ENCODE measurements around the gene GRIK1. TPM values are rescaled to one million over a fixed set of nuclear protein-coding genes. Genes with fewer than 3 reads are reported as not detected.

The GRIK1 gene
- total RNA-seq, 3 donors from 2014 or later: 0.38 to 0.41 TPM; not detected in 1

DNA sequence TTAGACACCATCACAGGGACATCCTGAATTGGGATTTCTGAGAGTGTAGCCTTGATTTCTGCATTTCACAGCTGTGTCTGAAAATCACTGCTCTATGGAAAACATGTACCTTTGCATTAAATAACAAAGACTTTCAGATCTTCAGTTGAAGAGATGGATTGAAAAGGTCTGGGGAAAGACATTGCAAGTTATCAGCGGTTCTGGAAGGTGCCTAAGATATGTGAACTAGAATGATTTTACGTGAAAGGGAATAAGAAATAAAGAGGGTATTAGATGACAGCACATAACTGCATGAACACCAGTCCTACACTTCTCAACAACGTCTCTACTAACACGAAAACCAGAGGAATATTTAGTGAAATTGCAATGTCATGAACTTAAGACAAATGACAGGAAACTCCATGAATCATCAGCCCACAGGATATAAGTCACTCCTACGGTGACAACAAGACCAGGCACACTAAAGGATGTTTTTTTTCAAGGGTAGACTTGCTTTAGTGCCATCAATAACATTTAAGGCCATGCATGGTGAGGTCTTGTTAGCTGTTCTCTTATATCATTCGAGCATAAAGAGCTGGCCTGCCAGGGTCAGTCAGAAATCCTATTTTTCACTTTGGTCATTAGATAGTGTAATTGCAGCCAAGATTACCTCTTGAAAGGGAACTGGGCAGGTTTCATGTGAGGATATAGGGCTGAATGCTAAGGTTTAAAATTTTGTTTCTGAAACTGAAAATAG lies 283.1 kb downstream of the GRIK1 start:
- Histone ChIP-seq H3K36me3 (ENCODE audit: low read depth) (no peaks in the 10 kb centered on the region), H3K4me3 (no peak overlapping the region), H3K9me3 (no peaks in the 10 kb centered on the region), H3K4me1 (ENCODE audit: low read depth) (no peaks in the 10 kb centered on the region)
- DNase-seq (no peak), ATAC-seq (no peak)
- TF ChIP-seq, protein P1, sequence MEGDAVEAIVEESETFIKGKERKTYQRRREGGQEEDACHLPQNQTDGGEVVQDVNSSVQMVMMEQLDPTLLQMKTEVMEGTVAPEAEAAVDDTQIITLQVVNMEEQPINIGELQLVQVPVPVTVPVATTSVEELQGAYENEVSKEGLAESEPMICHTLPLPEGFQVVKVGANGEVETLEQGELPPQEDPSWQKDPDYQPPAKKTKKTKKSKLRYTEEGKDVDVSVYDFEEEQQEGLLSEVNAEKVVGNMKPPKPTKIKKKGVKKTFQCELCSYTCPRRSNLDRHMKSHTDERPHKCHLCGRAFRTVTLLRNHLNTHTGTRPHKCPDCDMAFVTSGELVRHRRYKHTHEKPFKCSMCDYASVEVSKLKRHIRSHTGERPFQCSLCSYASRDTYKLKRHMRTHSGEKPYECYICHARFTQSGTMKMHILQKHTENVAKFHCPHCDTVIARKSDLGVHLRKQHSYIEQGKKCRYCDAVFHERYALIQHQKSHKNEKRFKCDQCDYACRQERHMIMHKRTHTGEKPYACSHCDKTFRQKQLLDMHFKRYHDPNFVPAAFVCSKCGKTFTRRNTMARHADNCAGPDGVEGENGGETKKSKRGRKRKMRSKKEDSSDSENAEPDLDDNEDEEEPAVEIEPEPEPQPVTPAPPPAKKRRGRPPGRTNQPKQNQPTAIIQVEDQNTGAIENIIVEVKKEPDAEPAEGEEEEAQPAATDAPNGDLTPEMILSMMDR (IDR thresholded peaks at IDR 0.05): no peak
- intact Hi-C loops (cut with DNase I, micrococcal nuclease): no loop called here

DNA sequence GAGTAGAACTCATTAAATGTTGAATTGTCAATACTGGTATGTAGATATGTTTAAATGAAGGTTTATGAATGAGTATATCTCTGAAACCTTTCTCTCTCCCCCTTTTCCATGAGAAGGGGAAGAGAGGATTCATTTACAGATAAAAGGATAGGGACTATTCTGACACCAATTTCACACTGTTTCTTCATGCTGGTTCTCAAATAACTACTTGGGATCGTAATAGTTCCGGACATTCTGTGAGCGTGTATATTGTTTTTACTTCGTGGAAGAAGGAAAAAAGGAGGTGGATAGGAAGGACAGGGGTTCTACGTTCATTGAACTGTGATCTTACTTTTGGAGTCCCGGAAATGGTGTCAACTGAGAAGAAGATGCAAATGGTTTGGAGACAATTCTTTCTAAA lies 284.2 kb downstream of the GRIK1 start:
- no peaks in the 10 kb centered on the region for H3K36me3 ChIP-seq (ENCODE audit: low read depth)
- intact Hi-C loops (cut with DNase I, micrococcal nuclease): no loop called here
- DNase-seq (no peak), ATAC-seq (no peak)
- H3K4me1 ChIP-seq (ENCODE audit: low read depth): no peaks in the 10 kb centered on the region
- H3K9me3 ChIP-seq: no peaks in the 10 kb centered on the region
- no peak overlapping the region for H3K4me3 ChIP-seq
- TF ChIP-seq, protein P1 (IDR thresholded peaks at IDR 0.05): no peak

DNA sequence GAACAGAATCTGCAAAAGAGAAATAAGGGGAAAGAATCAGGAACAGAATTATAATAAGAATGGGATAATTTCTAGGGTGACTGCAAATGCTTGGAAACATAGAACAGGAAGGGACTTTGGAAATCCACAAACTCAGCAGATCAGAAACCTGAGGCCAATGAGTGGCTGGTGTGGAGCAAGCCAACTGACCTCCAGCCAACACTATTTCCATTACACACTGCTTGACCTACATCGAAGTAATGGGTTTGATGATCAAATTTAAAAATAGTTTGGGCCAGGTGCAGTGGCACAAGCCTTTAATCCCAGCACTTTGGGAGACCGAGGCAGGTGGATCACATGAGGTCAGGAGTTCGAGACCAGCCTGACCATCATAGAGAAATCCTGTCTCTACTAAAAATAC lies 284.9 kb downstream of the GRIK1 start:
- ATAC-seq: no peak
- intact Hi-C loops (cut with DNase I, micrococcal nuclease): no loop called here

DNA sequence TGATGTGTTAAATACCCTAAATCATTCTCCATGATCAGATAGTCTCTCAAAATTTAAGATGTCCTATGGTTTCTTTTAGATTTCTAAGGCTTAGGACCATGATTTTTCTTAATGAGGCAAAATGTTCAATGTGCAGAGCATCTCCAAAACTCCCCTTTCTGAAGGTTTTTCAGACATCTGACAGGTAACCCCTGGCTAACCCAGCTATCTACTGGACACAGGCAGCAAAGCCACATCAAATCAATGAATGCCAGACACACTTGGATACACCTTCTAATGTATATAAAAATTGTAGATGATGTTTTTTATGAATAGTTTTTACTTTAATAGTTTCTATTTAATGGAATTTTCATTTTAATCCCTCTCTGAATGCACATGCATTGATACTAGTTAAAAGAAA lies 285.6 kb downstream of the GRIK1 start:
- intact Hi-C loops (cut with DNase I, micrococcal nuclease): no loop called here
- Histone ChIP-seq H3K36me3 (ENCODE audit: low read depth) (no peaks in the 10 kb centered on the region), H3K4me3 (no peak overlapping the region), H3K4me1 (ENCODE audit: low read depth) (no peaks in the 10 kb centered on the region), H3K9me3 (no peaks in the 10 kb centered on the region)
- TF ChIP-seq, protein P1 (IDR thresholded peaks at IDR 0.05): no peak
- DNase-seq (no peak), ATAC-seq (no peak)

More for the DNA sequence above, 284.9 kb downstream of the GRIK1 start:
- H3K4me1 ChIP-seq (ENCODE audit: low read depth): no peaks in the 10 kb centered on the region
- no peak for DNase-seq
- TF ChIP-seq, protein P1 (IDR thresholded peaks at IDR 0.05): no peak
- H3K36me3 ChIP-seq (ENCODE audit: low read depth): no peaks in the 10 kb centered on the region
- no peaks in the 10 kb centered on the region for H3K9me3 ChIP-seq
- no peak overlapping the region for H3K4me3 ChIP-seq

DNA sequence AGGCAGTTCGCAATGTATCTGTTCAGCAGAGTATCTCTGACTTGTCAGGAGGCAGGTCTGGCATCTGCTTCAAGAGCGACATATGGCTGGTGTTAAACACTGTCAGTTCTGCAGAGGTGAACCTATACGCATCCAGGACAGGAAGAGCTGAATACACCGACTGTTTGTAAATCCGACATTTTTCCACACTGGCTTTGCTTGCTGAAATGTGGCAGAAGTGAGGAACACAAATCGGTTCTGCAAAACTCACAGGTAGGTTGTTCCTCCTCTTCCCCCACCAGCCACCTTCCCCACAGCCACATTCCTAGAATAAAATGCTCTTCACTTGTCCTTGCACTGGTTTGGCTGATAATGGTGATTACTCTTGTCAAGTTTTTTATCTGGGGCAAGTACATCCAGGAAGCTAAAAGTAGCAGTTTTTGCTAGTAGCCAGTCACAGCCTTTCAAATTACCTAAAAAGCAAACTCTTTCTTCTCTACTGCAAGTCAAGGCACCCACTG lies 289.2 kb downstream of the GRIK1 start:
- Histone ChIP-seq H3K9me3 (no peaks in the 10 kb centered on the region), H3K4me3 (no peak overlapping the region), H3K4me1 (ENCODE audit: low read depth) (no peaks in the 10 kb centered on the region), H3K36me3 (ENCODE audit: low read depth) (no peaks in the 10 kb centered on the region)
- ATAC-seq (no peak), DNase-seq (no peak)
- intact Hi-C loops (cut with DNase I, micrococcal nuclease): no loop called here
- TF ChIP-seq, protein P1 (IDR thresholded peaks at IDR 0.05): no peak

Data from mucosa of descending colon (tissue), 3 donors.